ENCODE results near the gene RYR3.
"Not testable (repeated sequence)": the region's sequence is repeated elsewhere in the genome, so short reads cannot be mapped to it uniquely, and the experiment has no call there.

The RYR3 gene

GRCh38 chr15:33808720-33809457 lies 498.1 kb downstream of the RYR3 start:
- no peak for TF ChIP-seq ZNF274 (IDR thresholded peaks at IDR 0.05; ENCODE audit: low read depth, low read length)
- H3K4me3 ChIP-seq (ENCODE audit: low read length): no peak overlapping the region

- no peak for TF ChIP-seq ZNF274 (IDR thresholded peaks at IDR 0.05; ENCODE audit: low read depth, low read length)
- H3K4me3 ChIP-seq (ENCODE audit: low read length): no peak overlapping the region
These were observed 499.4 kb downstream of the RYR3 start for GRCh38 chr15:33810073-33810595.

- H3K4me3 ChIP-seq (ENCODE audit: low read length): no peak overlapping the region
- no peak for TF ChIP-seq ZNF274 (IDR thresholded peaks at IDR 0.05; ENCODE audit: low read depth, low read length)
These were observed 500.0 kb downstream of the RYR3 start for GRCh38 chr15:33810806-33811205.

- H3K4me3 ChIP-seq (ENCODE audit: low read length): no peak overlapping the region
- TF ChIP-seq ZNF274 (IDR thresholded peaks at IDR 0.05; ENCODE audit: low read depth, low read length): no peak
These were observed 503.1 kb downstream of the RYR3 start for GRCh38 chr15:33813891-33814290.

- not testable (repeated sequence) for H3K4me3 ChIP-seq (ENCODE audit: low read length)
These were observed 508.7 kb downstream of the RYR3 start for GRCh38 chr15:33819499-33819898.

GRCh38 chr15:33822479-33822878 lies 511.7 kb downstream of the RYR3 start:
- H3K4me3 ChIP-seq (ENCODE audit: low read length): no peak overlapping the region
- no peak for TF ChIP-seq ZNF274 (IDR thresholded peaks at IDR 0.05; ENCODE audit: low read depth, low read length)

GRCh38 chr15:33823119-33823518 lies 512.4 kb downstream of the RYR3 start:
- H3K4me3 ChIP-seq (ENCODE audit: low read length): no peak overlapping the region
- TF ChIP-seq ZNF274 (IDR thresholded peaks at IDR 0.05; ENCODE audit: low read depth, low read length): no peak

- no peak overlapping the region for H3K4me3 ChIP-seq (ENCODE audit: low read length)
- no peak for TF ChIP-seq ZNF274 (IDR thresholded peaks at IDR 0.05; ENCODE audit: low read depth, low read length)
These were observed 514.7 kb downstream of the RYR3 start for GRCh38 chr15:33825453-33825852.

- no peak overlapping the region for H3K4me3 ChIP-seq (ENCODE audit: low read length)
- TF ChIP-seq ZNF274 (IDR thresholded peaks at IDR 0.05; ENCODE audit: low read depth, low read length): no peak
These were observed 515.4 kb downstream of the RYR3 start for GRCh38 chr15:33826201-33826600.

- no peak for TF ChIP-seq ZNF274 (IDR thresholded peaks at IDR 0.05; ENCODE audit: low read depth, low read length)
- H3K4me3 ChIP-seq (ENCODE audit: low read length): no peak overlapping the region
These were observed 519.6 kb downstream of the RYR3 start for GRCh38 chr15:33830351-33830750.

GRCh38 chr15:33831646-33832045 lies 520.9 kb downstream of the RYR3 start:
- no peak for TF ChIP-seq ZNF274 (IDR thresholded peaks at IDR 0.05; ENCODE audit: low read depth, low read length)
- H3K4me3 ChIP-seq (ENCODE audit: low read length): no peak overlapping the region

GRCh38 chr15:33834892-33835743 lies 524.4 kb downstream of the RYR3 start:
- no peak for TF ChIP-seq ZNF274 (IDR thresholded peaks at IDR 0.05; ENCODE audit: low read depth, low read length)
- H3K4me3 ChIP-seq (ENCODE audit: low read length): no peak overlapping the region

GRCh38 chr15:33837294-33837693 lies 526.5 kb downstream of the RYR3 start:
- no peak for TF ChIP-seq ZNF274 (IDR thresholded peaks at IDR 0.05; ENCODE audit: low read depth, low read length)
- no peak overlapping the region for H3K4me3 ChIP-seq (ENCODE audit: low read length)

- H3K4me3 ChIP-seq (ENCODE audit: low read length): no peak overlapping the region
- no peak for TF ChIP-seq ZNF274 (IDR thresholded peaks at IDR 0.05; ENCODE audit: low read depth, low read length)
These were observed 528.8 kb downstream of the RYR3 start for GRCh38 chr15:33839540-33839939.

- TF ChIP-seq ZNF274 (IDR thresholded peaks at IDR 0.05; ENCODE audit: low read depth, low read length): no peak
- no peak overlapping the region for H3K4me3 ChIP-seq (ENCODE audit: low read length)
These were observed 529.8 kb downstream of the RYR3 start for GRCh38 chr15:33840615-33841014.
